OCI-LY7 (cell line): Measurements from ENCODE around the gene TMEM14A. TPM values are rescaled to one million over a fixed set of nuclear protein-coding genes. Genes with fewer than 3 reads are reported as not detected.

Experiments
- BruUV-seq: library from RNA; stranded (reverse); fragments of 400-500 nt; replicated peaks from 2 replicates; lab custom pipeline; 2021; lab: Mats Ljungman, UMichigan
- CTCF ChIA-PET: fragments of 300-600 bp; sonication (Branson Sonifier 250); formaldehyde crosslinking; loops from one replicate; lab custom pipeline; 2022; ENCODE audit warnings: antibody characterized with exemption; ENCODE audit not compliant: unreplicated experiment; lab: Charles Lee
- POLR2A ChIA-PET: fragments of 300-600 bp; sonication (Branson Sonifier 250); formaldehyde crosslinking; loops from one replicate; lab custom pipeline; 2022; ENCODE audit warnings: antibody characterized with exemption; lab: Charles Lee
- DNase-seq: peaks from one replicate; pipeline ENCODE4 v3.0.0-alpha.2; 2015; ENCODE audit warnings: low spot score
- H2AFZ ChIP-seq: fragments of 200-600 bp; sonication (generic), shearing (Covaris generic); 2 replicates; pipeline ENCODE4 v1.6.1; 2014; ENCODE audit warnings: mild to moderate bottlenecking, antibody characterized with exemption, low read length, moderate library complexity
- H3K27ac ChIP-seq: fragments of 200-600 bp; sonication (generic); 2 replicates; pipeline ENCODE4 v1.5.1; 2014; ENCODE audit warnings: mixed run types, low read depth, mild to moderate bottlenecking, moderate library complexity, low read length, inconsistent platforms; ENCODE audit not compliant: poor library complexity, severe bottlenecking
- H3K36me3 ChIP-seq: fragments of 200-600 bp; sonication (generic); 2 replicates; pipeline ENCODE4 v1.6.1; 2014; ENCODE audit warnings: mild to moderate bottlenecking, antibody characterized with exemption, low read length, moderate library complexity, mixed read lengths; ENCODE audit not compliant: insufficient read depth
- H3K4me1 ChIP-seq: fragments of 200-600 bp; sonication (generic); 2 replicates; pipeline ENCODE4 v1.5.1; 2014; ENCODE audit warnings: mild to moderate bottlenecking, low read length; ENCODE audit not compliant: insufficient read depth, poor library complexity, severe bottlenecking
- H3K4me2 ChIP-seq: fragments of 200-600 bp; sonication (generic); 2 replicates; pipeline ENCODE4 v1.6.1; 2014; ENCODE audit warnings: mild to moderate bottlenecking, low read length
- H3K4me3 ChIP-seq: fragments of 200-600 bp; sonication (generic); 2 replicates; pipeline ENCODE4 v1.5.1; 2014; ENCODE audit warnings: mild to moderate bottlenecking, low read depth, low read length; ENCODE audit not compliant: poor library complexity, severe bottlenecking
- H3K79me2 ChIP-seq: fragments of 200-600 bp; sonication (generic); 2 replicates; pipeline ENCODE4 v1.6.1; 2016; ENCODE audit warnings: low read depth, mild to moderate bottlenecking, low read length, moderate library complexity, mixed read lengths; ENCODE audit not compliant: insufficient read depth
- H3K9me2 ChIP-seq: fragments of 200-600 bp; sonication (generic); 2 replicates; pipeline ENCODE4 v1.6.1; 2016; ENCODE audit warnings: mild to moderate bottlenecking, low read length, mixed read lengths; ENCODE audit not compliant: insufficient read depth
- H3K9me3 ChIP-seq: fragments of 200-600 bp; sonication (generic); 2 replicates; pipeline ENCODE4 v1.6.1; 2014; ENCODE audit warnings: mild to moderate bottlenecking, mixed run types, low read length, mixed read lengths
- H4K20me1 ChIP-seq: fragments of 200-600 bp; sonication (generic); 2 replicates; pipeline ENCODE4 v1.6.1; 2014; ENCODE audit warnings: mild to moderate bottlenecking, antibody characterized with exemption, low read length, moderate library complexity, mixed read lengths; ENCODE audit not compliant: insufficient read depth
- EZH2phosphoT487 ChIP-seq: fragments of 200-600 bp; sonication (generic); IDR thresholded peaks from 2 replicates; pipeline ENCODE4 v1.6.1; 2018; ENCODE audit warnings: low read depth, borderline replicate concordance, mild to moderate bottlenecking, mixed run types, antibody characterized with exemption, low read length, moderate library complexity, mixed read lengths
- intact Hi-C: fragments of 100-400 bp; cut with micrococcal nuclease; formaldehyde crosslinking; loops from one replicate; pipeline ENCODE4 v1.10.0; 2022; ENCODE audit not compliant: unreplicated experiment
- total RNA-seq, 2 experiments: library from RNA; depleted of rRNA in 1 of 2; stranded (reverse); fragments of >200 nt in 1 of 2; shearing (Covaris generic) in 1 of 2; gene quantifications; 2 replicates each; pipeline ENCODE4 v1.2.3, GENCODE V29; 2014 to 2022
- TF ChIP-seq, protein P1 (sequence below): fragments of 200-600 bp; sonication (generic); conservative IDR thresholded peaks from 2 replicates; pipeline ENCODE4 v1.5.1; 2014; ENCODE audit warnings: mild to moderate bottlenecking, antibody characterized with exemption, low read length, moderate library complexity, mixed read lengths

TMEM14A gene
- total RNA-seq, 2 experiments from 2014 or later: 17.8 to 32.7 TPM

DNA sequence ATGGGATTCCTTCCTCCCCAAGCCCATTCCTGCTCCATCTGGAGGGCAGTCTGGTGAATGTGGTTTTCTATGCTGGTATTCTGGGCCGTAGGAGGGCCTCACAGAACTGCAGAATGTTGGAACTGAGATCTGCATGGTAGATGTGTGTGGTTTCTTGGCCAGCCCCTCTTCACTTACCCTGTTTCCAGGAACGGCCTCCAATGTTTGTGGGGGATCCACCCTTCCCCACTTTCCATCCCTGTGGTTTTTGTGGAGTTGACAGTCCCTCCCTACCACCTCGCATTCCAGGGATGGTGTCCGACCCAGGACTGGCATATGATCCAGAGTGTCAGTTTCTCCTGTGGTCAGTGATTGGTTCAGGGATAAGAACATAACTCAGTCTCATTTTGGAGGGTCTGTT lies 26.7 kb upstream of the TMEM14A start:
- Histone ChIP-seq H3K9me3 (no peaks in the 10 kb centered on the region), H3K4me2 (no peak overlapping the region), H3K4me1 (no peaks in the 10 kb centered on the region), H3K27ac (no peak overlapping the region), H3K36me3 (no peaks in the 10 kb centered on the region), H2AFZ (no peak overlapping the region), H3K79me2 (no peaks in the 10 kb centered on the region), H3K4me3 (no peak overlapping the region), H3K9me2 (no peaks in the 10 kb centered on the region), H4K20me1 (no peaks in the 10 kb centered on the region)
- CTCF ChIA-PET: no interaction called here
- intact Hi-C loops: no loop called here
- TF ChIP-seq, protein P1, sequence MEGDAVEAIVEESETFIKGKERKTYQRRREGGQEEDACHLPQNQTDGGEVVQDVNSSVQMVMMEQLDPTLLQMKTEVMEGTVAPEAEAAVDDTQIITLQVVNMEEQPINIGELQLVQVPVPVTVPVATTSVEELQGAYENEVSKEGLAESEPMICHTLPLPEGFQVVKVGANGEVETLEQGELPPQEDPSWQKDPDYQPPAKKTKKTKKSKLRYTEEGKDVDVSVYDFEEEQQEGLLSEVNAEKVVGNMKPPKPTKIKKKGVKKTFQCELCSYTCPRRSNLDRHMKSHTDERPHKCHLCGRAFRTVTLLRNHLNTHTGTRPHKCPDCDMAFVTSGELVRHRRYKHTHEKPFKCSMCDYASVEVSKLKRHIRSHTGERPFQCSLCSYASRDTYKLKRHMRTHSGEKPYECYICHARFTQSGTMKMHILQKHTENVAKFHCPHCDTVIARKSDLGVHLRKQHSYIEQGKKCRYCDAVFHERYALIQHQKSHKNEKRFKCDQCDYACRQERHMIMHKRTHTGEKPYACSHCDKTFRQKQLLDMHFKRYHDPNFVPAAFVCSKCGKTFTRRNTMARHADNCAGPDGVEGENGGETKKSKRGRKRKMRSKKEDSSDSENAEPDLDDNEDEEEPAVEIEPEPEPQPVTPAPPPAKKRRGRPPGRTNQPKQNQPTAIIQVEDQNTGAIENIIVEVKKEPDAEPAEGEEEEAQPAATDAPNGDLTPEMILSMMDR: no peak
- no peak for TF ChIP-seq EZH2phosphoT487
- POLR2A ChIA-PET: no interaction called here
- no TSS peak for BruUV-seq
- DNase-seq: no peak

DNA sequence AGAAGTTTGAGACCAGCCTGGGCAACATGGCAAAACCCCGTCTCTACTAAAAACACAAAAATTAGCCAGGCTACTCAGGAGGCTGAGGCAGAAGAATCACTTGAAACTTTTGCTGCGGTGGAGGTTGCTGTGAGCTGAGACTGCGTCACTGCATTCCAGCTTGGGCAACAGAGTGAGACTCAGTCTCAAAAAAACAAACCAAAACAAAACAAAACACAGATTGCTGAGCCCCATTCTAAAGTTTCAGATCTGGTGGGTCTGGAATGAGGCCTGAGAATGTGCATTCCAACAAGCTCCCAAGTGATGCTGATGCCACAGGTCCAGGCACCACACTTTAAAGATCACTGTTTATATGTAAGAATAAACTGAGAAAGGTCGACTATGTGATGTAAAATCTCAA lies 24.9 kb upstream of the TMEM14A start:
- no peak overlapping the region for H3K4me2 ChIP-seq
- no peaks in the 10 kb centered on the region for H3K36me3 ChIP-seq
- DNase-seq: no peak
- POLR2A ChIA-PET: interaction anchor here (0.6 kb wide), 1 partner anchor 780 kb away, joined by 3 read pairs; no protein-coding TSS in a partner anchor
- intact Hi-C loops: no loop called here
- CTCF ChIA-PET: no interaction called here
- H3K4me1 ChIP-seq: peaks cover 4% of the 10 kb centered on the region
- no peaks in the 10 kb centered on the region for H4K20me1 ChIP-seq
- H3K79me2 ChIP-seq: no peaks in the 10 kb centered on the region
- H2AFZ ChIP-seq: no peak overlapping the region
- no TSS peak for BruUV-seq
- no peak overlapping the region for H3K27ac ChIP-seq
- no peaks in the 10 kb centered on the region for H3K9me2 ChIP-seq
- H3K4me3 ChIP-seq: no peak overlapping the region
- no peak for TF ChIP-seq EZH2phosphoT487
- TF ChIP-seq, protein P1: no peak
- H3K9me3 ChIP-seq: no peaks in the 10 kb centered on the region

DNA sequence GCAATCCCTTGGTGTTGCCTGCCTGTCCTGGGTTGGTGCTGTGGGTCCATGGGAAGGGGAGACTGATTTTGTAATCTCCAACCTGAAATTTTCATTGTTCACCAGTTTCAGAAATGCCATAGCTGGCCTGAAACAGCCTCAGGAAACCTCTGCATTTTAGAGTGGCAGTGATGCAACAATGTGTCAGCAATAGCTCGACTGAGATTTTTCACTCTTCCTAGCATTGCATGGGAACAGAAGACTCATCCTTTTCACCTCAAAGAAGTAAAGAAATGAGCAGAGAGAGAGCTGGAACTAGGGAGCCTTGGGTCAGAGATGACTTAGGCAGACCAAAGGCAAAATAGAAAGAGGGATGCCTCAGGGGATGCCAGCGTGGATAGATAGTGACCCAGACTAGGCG lies 23.7 kb upstream of the TMEM14A start:
- Histone ChIP-seq H3K36me3 (no peaks in the 10 kb centered on the region), H4K20me1 (no peaks in the 10 kb centered on the region), H3K4me1 (peaks cover 4% of the 10 kb centered on the region), H3K27ac (no peak overlapping the region), H3K4me3 (no peak overlapping the region), H3K9me2 (no peaks in the 10 kb centered on the region), H3K4me2 (no peak overlapping the region), H3K9me3 (no peaks in the 10 kb centered on the region), H2AFZ (no peak overlapping the region), H3K79me2 (no peaks in the 10 kb centered on the region)
- intact Hi-C loops: no loop called here
- no peak for DNase-seq
- POLR2A ChIA-PET: interaction anchor here (1.3 kb wide), 1 partner anchor 12 kb away, joined by 4 read pairs; no protein-coding TSS in a partner anchor
- BruUV-seq: no TSS peak
- TF ChIP-seq EZH2phosphoT487: no peak
- TF ChIP-seq, protein P1: no peak
- CTCF ChIA-PET: no interaction called here
